Measurements from ENCODE around the gene RETREG1. TPM values are rescaled to one million over a fixed set of nuclear protein-coding genes. Genes with fewer than 3 reads are reported as not detected.

RETREG1 gene
- total RNA-seq, 1 experiment from 2014 or later = 3.4 TPM

DNA sequence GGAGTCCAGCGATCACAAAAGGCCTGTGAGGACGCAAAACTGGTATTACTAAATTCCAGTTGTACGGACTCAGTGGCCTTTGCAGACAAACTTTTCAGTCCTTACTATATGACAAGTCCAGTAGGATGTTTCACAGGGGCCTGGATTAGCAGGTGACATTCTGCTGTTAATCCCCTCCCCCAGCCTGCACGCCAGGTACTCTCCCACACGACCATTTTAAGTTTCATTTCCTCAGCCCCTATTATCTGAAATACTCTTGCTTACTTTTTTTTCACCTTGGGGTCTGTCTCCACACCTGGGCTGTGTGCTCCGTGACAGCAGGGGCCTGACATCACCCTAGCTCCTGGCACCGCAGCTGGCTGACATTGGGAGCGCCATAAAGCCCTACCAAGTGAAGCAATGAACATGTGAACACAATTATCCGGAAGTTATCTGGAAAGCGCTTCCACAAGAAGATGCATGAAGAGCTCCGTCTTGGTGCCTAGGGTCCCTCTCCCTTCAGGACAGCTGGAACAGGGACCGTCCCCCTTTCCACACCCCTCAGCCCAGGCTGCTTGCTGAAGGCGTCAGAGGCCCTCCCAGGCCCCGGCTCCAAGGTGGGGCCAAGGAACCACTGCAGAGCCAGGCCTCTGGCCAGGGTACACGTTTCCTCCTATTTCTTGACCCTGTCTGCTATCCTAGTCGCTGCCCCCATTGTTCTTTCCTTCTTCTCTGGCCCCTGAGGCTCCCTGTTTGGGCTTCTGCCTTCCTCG lies 111.5 kb downstream of the RETREG1 start:
- Histone ChIP-seq H3K9ac (ENCODE audit: extremely low read depth, insufficient read length, low read length) (no peak overlapping the region), H3K4ac (ENCODE audit: low read depth, low read length) (no peak overlapping the region), H2BK5ac (ENCODE audit: insufficient read length, low read length) (no peak overlapping the region), H3K56ac (ENCODE audit: insufficient read length, low read depth, low read length) (no peak overlapping the region), H3K18ac (ENCODE audit: insufficient read length, low read depth, low read length) (no peak overlapping the region), H2BK120ac (ENCODE audit: low read depth, low read length, poor library complexity, severe bottlenecking) (no peak overlapping the region), H4K8ac (replicated peaks; ENCODE audit: insufficient read length, low read depth, low read length) (no peak overlapping the region), H3K27ac (ENCODE audit: insufficient read length, low read depth, low read length) (no peak overlapping the region), H2BK12ac (ENCODE audit: insufficient read length, low read depth, low read length) (no peak overlapping the region), H2AK5ac (ENCODE audit: insufficient read length, low read length) (no peak overlapping the region), H4K5ac (ENCODE audit: insufficient read length, low read depth, low read length) (no peak overlapping the region), H3K14ac (ENCODE audit: insufficient read depth, low read length) (no peak overlapping the region), H4K20me1 (ENCODE audit: control insufficient read depth, insufficient read depth, insufficient read length) (no peaks in the 10 kb centered on the region), H2AFZ (ENCODE audit: low read length) (no peak overlapping the region), H3K4me2 (ENCODE audit: insufficient read depth, insufficient read length, low read length) (no peak overlapping the region), H3K79me2 (ENCODE audit: insufficient read depth, low read length) (no peaks in the 10 kb centered on the region), H3K79me1 (ENCODE audit: insufficient read depth, low read depth, low read length, poor library complexity, severe bottlenecking) (no peaks in the 10 kb centered on the region), H3K9me3 (ENCODE audit: control insufficient read depth, low read depth, low read length) (no peaks in the 10 kb centered on the region), H2BK20ac (ENCODE audit: low read depth, low read length, poor library complexity, severe bottlenecking) (no peak overlapping the region), H3K23me2 (ENCODE audit: insufficient read length, low read depth, low read length, poor library complexity, severe bottlenecking) (no peaks in the 10 kb centered on the region), H4K91ac (ENCODE audit: insufficient read length, low read depth, low read length) (no peak overlapping the region), H3T11ph (ENCODE audit: low read length) (no peak overlapping the region), H2BK15ac (ENCODE audit: low read depth, low read length) (no peak overlapping the region), H3K4me1 (ENCODE audit: insufficient read depth, low read length) (no peaks in the 10 kb centered on the region), H3K27me3 (ENCODE audit: insufficient read depth, low read length) (no peaks in the 10 kb centered on the region), H3K23ac (ENCODE audit: insufficient read length, low read depth, low read length) (no peak overlapping the region)
- TF ChIP-seq, protein P1, sequence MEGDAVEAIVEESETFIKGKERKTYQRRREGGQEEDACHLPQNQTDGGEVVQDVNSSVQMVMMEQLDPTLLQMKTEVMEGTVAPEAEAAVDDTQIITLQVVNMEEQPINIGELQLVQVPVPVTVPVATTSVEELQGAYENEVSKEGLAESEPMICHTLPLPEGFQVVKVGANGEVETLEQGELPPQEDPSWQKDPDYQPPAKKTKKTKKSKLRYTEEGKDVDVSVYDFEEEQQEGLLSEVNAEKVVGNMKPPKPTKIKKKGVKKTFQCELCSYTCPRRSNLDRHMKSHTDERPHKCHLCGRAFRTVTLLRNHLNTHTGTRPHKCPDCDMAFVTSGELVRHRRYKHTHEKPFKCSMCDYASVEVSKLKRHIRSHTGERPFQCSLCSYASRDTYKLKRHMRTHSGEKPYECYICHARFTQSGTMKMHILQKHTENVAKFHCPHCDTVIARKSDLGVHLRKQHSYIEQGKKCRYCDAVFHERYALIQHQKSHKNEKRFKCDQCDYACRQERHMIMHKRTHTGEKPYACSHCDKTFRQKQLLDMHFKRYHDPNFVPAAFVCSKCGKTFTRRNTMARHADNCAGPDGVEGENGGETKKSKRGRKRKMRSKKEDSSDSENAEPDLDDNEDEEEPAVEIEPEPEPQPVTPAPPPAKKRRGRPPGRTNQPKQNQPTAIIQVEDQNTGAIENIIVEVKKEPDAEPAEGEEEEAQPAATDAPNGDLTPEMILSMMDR (conservative IDR thresholded peaks at IDR 0.05) = no peak
- no peaks in the 10 kb centered on the region for H3K27me3 Mint-ChIP-seq (ENCODE audit: low read depth)
- no CpG with 5 or more reads among the region's 17 CpGs for WGBS (ENCODE audit: extremely low coverage, insufficient read length, low lambda C conversion rate)
- peaks cover 9 to 10% of the 10 kb centered on the region in 2 experiments for H3K4me1 Mint-ChIP-seq
- no peaks in the 10 kb centered on the region for H3K9me3 Mint-ChIP-seq
- no peak overlapping the region for H3K4me3 Mint-ChIP-seq
- no peaks in the 10 kb centered on the region; a peak in 1 of 7 replicates for H3K36me3 Mint-ChIP-seq (ENCODE audit: insufficient read depth in 1 of 3, low read depth in 3 of 3)
- no peak for DNase-seq
- H3K27ac Mint-ChIP-seq = no peak overlapping the region
